GM12873 (cell line): ENCODE results near the gene ACTL10.
A peak's percentile ranks its signal among the peaks of the same experiment; 100 is the strongest.

Experiments
- TF ChIP-seq, protein P1 (sequence below): IDR thresholded peaks from 2 replicates; pipeline ENCODE4 v1.5.1; 2012; ENCODE audit warnings: low read depth, mild to moderate bottlenecking, moderate library complexity, low read length, control low read depth; ENCODE audit not compliant: insufficient read depth; ENCODE audit errors: missing control alignments

Gene ACTL10

DNA sequence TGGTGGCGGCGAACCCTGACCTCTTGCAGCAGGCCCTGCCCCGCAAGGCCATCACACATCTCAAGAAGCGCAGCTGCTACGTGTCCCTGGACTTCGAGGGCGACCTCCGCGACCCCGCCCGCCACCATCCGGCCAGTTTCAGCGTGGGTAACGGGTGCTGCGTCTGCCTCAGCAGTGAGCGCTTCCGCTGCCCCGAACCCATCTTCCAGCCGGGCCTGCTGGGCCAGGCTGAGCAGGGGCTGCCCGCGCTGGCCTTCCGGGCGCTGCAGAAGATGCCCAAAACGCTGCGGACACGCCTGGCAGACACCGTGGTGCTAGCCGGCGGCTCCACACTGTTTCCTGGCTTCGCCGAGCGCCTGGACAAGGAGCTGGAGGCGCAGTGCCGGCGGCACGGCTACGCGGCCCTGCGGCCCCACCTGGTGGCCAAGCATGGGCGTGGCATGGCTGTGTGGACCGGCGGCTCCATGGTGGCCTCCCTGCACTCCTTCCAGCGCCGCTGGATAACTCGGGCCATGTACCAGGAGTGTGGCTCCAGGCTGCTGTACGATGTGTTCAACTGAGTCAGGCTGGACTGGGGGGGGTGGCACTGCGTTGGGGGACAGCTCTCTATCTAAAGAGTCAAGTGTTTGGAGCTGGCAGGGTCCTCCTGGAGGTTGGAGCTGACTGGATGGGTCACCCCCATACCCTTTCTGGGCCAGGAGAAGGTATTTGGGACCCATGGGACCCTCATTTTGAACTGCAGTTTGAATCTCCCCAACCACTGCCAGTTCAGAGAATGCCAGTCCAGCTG is 1.1 kb downstream of the ACTL10 start:
- TF ChIP-seq, protein P1, sequence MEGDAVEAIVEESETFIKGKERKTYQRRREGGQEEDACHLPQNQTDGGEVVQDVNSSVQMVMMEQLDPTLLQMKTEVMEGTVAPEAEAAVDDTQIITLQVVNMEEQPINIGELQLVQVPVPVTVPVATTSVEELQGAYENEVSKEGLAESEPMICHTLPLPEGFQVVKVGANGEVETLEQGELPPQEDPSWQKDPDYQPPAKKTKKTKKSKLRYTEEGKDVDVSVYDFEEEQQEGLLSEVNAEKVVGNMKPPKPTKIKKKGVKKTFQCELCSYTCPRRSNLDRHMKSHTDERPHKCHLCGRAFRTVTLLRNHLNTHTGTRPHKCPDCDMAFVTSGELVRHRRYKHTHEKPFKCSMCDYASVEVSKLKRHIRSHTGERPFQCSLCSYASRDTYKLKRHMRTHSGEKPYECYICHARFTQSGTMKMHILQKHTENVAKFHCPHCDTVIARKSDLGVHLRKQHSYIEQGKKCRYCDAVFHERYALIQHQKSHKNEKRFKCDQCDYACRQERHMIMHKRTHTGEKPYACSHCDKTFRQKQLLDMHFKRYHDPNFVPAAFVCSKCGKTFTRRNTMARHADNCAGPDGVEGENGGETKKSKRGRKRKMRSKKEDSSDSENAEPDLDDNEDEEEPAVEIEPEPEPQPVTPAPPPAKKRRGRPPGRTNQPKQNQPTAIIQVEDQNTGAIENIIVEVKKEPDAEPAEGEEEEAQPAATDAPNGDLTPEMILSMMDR: peak; percentile 94

DNA sequence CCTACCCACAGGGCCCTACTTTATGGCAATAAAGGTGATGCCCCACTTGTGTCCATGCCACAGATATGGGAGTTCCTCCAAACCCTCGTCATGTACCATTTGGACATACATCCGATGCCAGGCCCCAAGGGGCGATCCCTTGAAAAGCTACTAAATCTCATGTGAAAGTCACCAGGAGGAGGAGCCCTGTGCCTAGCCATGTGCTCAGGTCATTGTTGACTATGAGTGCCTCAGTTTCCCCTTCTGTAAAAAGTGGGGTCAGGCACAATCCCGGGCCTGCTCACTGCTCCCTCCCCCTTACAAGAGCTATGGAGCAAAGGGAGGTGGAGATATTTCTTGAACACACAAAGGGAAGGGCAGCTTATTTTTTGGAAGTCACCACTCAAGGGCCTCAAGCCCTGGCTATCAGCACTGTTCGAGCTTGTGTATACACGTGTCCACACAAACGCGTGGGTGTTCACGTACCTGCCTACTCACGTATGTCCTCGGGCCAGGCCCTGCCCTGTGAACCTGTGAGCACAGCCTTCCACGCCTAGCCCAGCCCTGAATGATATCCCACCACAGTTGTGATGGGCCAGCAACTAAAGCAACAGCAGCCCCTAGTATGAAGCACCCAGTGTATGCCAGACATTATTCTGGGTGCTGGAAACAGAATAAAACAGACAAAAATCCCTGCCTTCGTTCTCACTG is 1.9 kb downstream of the ACTL10 start:
- TF ChIP-seq, protein P1: no peak

DNA sequence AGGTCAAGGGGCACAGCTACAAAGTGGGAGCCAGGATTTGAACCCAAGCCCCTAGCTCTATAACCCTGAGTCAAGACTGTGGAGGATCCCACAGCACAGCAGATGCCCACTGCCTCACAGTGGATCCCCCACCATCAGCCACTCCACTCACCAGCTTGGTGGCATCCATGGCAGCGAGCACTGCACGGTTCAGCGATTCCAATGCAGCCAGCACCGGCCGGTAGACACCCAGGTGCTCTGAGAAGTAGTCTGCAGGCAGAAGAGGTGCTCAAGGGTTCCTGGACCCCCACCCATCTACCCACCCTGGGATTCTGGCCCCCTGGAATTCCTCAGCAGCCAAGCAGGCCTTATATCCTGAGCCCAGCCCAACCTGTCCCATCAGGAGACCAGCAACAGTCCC is 2.5 kb downstream of the ACTL10 start:
- TF ChIP-seq, protein P1: no peak

DNA sequence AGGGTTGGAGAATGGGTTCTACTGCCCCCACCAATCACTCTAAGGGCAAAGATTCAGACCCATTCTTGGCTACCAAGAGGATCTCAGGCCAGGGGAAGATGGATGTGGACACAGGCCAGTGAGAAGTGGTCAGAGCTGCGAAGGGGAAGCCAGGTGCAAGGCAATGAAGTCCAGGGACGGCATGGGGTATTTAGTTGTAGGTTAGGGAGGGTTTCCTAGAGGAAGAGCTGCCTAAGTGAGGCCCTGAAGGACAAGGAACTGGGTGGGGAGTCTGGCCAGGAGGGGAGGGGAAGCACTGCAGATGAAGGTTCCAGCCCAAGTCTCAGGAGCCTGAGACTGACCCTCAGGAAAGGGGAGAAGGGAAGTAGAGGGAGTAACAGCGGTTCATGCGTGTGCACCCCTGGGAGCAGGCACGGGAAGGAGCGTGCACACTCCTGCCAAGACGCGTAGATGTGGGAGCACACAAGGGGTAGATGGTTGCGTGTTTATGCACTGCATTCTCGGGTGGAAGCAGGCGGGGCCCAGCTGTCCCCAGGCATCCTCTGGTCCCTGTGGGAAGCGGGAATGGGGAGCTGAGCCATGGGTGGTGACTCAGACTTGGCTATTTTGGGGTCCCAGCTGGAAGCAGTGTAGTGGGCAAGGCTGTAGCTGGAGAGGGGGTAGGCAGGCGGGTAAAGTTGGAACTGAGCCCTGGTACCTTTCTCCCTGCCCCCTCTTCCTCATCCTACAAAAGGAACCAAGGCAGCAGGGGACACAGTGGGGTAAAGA is 3.3 kb downstream of the ACTL10 start:
- TF ChIP-seq, protein P1: no peak

DNA sequence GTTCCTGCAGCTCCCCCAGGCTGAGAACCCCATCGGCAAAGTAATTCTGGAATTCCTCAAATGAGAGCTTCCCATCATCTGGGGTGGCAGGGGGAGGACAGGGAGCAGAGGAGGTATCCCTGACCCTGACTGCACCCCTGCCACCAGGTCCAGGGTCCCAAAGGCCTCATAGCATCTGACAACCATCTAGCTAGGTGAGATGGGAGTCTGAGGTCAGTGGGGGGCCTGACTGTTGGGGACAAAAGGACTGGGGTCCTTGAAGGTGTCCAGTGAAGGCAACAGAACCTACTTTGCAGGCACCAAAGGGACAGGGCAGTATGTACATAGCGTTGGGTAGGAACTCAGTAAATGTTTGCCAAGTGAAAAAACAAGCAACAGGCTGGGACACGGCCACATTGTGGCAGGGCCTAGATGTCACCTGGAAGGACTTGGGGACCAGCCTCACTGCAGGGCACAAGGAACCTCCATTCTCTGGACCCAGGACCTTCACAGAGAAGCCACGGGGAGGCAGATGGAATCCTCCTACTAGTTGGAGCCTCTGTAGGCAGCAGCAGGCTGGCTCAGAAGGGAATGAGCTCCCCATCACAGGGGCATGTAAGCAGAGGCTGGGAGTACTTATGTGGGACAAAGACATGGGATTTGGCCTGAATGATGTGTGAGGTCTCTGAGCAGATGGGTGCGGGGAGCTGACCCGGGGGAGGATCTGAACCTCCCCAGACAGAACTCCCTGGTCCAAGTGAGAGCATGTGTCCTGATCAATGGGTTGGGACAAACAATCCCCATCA is 4.2 kb downstream of the ACTL10 start:
- TF ChIP-seq, protein P1: no peak

DNA sequence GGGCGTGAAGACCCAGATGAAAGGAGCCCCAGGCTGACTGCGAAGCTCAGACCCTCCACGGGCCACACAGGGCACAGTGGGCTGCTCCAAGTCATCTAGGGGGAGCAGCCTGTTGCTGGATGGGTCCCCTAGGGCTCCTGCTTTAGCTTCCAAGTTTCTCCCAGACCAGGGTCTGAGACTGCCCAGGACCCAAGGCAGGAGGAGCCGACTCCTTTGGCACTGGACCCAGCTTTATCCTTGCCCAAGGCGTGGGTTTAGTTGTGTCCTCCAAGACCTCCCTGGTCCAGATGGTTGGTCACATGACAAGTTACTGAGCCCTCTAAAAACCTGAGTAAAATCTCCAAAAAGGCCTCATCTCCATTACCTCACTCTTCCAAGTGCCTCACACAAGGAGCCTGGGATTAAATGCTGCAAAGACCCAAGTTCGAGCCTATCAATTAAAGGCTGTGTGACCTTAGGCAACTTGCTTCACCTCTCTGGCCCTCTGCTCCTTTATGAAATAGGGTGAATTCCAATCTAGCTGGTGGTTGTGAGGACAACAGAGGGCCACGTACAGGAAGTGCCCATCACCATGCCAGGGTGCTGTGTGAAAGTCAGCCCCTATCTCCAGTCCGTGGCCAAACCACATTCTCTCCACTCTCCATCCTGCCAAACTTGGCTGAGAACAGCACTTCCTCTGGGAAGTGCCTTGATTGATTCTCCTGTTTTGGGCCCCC is 5.0 kb downstream of the ACTL10 start:
- TF ChIP-seq, protein P1: no peak
